GM18508 (cell line): Measurements from ENCODE around the gene KISS1R.

Experiments
- ATAC-seq: cut with Tn5 transposase; IDR thresholded peaks from one replicate; pipeline ENCODE4 v1.9.1; 2021; ENCODE audit warnings: moderate number of reproducible peaks; ENCODE audit not compliant: insufficient read depth, unreplicated experiment

KISS1R gene

DNA sequence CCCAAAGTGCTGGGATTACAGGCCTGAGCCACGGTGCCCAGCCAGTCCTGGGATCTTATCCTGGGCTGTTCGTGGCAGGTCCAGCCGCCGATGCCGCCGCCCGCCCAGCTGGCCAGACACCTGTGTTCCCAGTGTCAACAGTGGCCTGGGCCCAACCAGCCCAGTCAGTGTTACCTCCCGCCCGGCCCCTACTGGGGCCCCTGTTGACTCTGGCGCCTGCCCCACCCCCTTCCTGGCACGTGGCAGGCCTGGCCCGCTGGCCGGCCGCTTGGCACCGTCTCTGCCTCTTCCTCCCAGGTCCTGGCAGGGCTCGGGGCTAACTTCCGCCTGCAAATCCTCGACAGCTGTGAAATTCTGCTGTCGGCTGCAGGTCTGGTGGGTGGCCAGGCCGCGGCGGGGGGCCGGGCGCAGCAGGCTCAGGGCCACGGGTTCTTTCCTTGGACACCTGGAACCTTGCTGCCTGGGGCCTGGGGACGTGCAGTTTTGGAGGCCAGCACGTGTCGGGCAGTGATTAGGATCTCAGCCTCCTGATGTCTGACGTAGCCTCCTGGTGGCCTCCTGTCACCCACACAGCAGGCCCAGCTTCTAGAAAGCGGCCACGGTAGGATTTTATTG, 17.8 kb downstream of the KISS1R start:
- no peak for ATAC-seq

- no peak for ATAC-seq
Measured at GRCh38 chr19:936175-936546, 19.0 kb downstream of the KISS1R start.

GRCh38 chr19:937259-937694, 20.1 kb downstream of the KISS1R start:
- no peak for ATAC-seq

DNA sequence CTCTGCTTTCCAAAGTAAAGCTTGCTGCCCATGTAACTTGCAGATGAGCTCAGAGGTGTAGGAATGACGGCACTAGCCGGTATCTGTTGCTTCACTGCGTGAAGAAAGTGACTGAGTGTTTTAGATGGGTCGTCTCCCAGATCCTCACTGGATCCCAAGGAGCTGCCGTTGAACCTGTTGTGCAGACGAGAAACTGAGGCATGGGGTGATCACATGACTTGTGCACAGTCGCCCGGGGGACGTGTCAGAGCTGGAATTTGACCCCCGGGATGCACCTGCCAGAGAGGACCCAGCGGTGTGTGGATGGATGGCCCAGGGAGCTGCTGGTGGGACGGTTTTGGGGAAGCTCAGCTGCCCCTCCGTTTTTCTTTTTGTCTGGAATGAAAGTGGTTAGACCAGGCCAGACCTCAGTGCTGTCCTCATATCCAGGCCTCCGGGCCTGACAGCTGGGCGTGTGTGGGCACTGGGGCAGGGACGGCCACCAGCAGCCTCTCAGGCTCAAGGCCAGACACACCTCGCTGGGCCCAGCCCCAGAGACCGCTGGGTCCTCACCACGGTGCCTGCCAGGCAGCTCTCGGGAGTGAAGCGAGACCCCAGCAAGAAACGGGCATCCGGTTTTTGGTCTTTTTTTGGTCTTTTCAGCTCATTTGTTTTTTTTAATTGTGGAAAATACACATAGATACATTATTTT, 21.2 kb downstream of the KISS1R start:
- no peak for ATAC-seq

DNA sequence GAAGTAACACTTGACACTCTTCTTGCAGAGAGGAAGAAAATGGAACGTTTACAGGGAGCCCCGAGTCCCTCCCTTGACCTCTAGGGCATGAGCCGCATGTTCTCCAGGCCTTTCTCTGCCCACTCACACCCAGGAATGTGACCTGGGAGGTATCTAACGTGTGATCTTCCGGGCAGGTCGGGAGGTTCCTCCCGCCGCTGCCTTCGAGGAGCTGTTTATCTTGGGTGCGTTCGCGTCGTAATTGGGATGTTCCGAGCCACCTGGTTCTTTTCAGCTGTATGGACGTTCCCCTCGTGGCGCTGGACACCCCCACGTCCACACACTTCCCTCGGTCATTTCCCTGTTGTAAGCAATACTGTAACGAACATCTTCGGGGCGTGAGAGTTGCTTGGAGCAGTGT, 22.3 kb downstream of the KISS1R start:
- no peak for ATAC-seq

DNA sequence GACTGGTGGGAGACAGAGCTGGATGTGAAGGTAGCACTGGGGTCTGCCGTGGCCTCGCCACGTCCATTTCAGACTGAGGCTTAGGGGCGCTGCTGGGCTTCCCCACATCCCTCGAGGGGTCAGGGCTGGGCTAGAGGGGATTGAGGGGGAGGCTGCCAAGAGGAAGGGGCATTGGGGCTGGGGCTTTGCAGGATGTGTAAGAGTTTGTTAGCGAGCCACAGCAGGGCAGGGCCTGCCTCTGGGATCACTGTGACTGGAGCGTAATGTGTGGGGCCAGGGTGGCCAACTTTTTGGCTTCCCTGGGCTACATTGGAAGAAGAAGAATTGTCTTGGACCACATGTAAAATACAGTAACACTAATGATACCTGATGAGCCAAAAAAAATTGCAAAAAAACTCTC, 22.8 kb downstream of the KISS1R start:
- ATAC-seq = no peak

DNA sequence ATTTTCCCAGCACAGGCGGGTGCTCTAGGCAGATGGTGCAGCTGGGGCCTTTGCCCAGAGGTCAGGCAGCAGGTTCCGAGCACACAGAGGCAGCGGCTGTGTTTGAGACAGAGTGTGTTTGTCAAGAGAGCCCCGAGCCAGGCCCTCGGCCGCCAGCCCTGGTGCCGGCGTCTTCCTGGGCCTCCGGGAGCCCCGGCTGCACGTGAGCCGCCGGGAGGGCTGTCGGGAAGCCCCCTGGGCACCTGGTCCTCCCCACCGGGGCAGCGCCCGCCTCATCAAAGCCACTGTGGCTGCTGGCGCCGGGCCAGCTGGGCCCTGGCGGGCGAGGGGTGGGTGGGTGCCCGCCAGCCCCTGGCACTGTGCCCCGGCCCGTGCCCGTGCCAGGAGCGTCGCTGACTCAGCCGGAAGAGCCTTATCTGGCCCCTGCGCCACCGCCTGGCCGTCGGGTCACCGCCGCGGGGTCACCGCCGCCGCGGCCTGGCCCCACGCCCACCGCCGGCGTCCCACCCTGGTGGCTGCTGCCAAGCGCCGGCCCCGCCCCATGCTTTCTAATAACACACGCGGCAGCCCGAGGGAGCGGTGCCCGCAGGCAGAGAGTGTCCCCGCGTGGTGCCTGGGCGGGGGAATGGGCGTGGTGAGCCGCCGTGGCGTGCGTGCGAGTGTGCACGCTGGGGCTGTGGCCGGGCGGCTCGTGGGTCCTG, 23.6 kb downstream of the KISS1R start:
- no peak for ATAC-seq

- ATAC-seq = no peak
Measured at GRCh38 chr19:941292-942132, 24.4 kb downstream of the KISS1R start.

GRCh38 chr19:942133-942645, 25.1 kb downstream of the KISS1R start:
- ATAC-seq = no peak

DNA sequence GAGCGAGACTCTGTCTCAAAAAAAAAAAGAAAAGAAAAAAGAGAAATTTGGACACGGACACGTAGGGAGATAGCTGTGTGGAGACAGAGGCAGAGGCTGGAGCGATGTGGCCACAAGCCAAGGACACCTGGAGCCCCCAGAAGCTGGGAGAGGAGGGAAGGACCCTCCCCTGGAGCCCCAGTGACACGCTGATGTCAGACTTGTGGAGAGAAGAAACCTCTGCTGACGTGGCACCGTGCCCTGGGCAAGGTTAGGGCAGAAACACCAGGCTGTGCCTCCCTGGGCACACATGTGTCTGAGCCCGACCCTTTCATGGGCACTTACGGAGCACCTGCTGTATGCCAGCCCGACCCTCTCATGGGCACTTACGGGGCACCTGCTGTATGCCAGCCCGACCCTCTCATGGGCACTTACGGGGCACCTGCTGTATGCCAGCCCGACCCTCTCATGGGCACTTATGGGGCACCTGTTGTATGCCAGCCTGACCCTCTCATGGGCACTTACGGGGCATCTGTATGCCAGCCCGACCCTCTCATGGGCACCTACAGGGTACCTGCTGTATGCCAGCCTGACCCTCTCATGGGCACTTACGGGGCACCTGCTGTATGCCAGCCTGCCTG, 26.5 kb downstream of the KISS1R start:
- ATAC-seq = no peak

- ATAC-seq = no peak
Measured at GRCh38 chr19:944171-944567, 27.0 kb downstream of the KISS1R start.

GRCh38 chr19:944663-945241, 27.6 kb downstream of the KISS1R start:
- no peak for ATAC-seq

DNA sequence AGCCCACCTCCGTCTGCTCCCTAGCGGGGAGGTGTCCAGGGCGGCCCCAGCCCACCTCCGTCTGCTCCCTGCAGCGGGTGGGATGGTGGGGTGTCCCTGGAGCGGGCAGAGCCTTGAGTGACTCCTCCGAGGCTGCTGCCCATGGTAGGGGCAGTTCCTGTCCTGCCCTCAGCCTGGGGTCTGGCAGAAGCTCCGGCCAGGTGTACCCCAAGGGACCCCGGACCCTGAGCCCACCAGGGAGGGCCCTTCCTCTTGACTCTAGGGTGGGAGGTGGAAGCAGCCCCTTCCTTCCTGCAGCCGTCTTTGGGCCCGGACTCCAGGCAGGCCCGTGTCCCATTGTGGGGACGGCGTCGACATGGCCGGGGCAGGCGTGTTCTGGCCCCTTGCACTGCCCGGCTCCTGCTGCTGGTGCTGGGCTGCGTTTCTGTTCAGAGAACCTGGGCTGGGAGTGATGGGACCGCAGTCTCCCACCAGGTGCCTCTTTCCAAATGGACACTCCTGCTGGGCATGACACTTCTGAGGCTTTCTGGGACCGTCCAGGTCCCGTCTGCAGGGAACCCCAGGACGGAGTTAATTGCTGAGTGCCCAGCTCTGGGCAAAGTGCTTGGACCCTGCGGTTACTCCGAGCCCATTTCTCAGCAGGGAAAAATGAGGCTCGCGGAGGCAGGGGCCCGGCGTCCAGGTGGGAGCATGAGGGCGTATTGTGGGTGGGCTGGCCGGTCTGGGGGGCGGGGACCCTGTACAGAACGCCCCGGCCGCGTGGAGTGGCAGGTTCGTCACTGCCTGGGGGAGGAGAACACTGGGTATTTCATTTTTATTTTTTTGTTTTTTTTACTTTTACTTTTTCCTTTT, 28.5 kb downstream of the KISS1R start:
- no peak for ATAC-seq

GRCh38 chr19:947090-947706, 30.1 kb downstream of the KISS1R start:
- ATAC-seq = no peak

DNA sequence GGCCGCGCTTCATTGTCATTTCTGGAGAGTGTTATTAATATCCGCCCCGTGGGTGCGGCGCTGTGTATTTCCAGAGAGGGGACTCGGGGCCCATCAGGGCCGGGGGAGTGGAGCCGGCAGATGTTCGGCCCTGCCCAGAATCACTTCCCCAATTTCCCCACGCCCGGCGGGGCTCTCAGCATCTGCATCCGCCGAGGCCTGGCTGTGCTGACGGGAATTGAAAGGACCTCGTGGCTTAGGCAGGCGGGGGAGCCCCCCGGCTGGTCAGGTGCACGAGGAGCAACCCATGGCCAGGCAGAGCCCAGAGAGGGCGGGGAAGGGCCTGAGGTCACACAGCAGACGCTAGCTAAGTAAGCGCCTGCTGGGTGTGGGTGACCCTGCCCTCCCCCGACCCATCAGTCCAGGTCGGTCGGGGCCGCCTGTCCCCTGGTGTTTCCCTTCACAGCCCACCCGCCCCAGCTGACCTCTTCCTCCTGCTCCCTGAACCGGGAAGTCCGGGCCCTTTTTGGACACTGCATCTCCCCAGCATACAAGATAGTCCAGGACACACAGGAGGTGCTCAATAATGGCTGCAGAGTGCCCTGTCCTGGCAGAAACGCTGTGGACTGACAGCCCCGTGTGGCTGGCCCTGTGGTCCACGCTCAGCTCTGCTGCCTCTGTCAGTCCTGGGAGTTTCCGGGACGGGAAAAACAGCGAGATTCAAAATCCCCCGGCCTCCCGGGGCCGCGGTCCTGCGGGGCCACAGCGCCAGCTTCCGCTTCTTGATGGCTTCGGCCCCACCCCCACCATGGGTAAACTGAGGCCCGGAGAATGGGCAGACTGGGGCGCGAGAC, 30.8 kb downstream of the KISS1R start:
- ATAC-seq = no peak

- no peak for ATAC-seq
Measured at GRCh38 chr19:948842-949496, 31.8 kb downstream of the KISS1R start.
